Psoas muscle (tissue), 8 donors: ENCODE results near the gene FGD5. TPM values are rescaled to one million over a fixed set of nuclear protein-coding genes. Genes with fewer than 3 reads are reported as not detected.
A peak's percentile ranks its signal among the peaks of the same experiment; 100 is the strongest.

Experiments used
- ATAC-seq, 4 donors: fragments of 200-7000 bp; cut with Tn5 transposase; one replicate each; pipeline ENCODE4 v1.9.1; 2020; ENCODE audit warnings: moderate library complexity in 3 of 4, mild to moderate bottlenecking in 2 of 4
- DNase-seq, 2 donors: peaks; one replicate each; pipeline ENCODE4 v3.0.0-alpha.2; 2020
- H3K27ac ChIP-seq: fragments of 200-600 bp; one replicate; pipeline ENCODE4 v1.8.0; 2022
- H3K27me3 ChIP-seq, 3 donors: fragments of 200-600 bp in 1 of 3; one replicate each; pipeline versions ENCODE4 v1.6.1 to v1.8.0; 2013 to 2022; ENCODE audit warnings: low read length in 2 of 3, mild to moderate bottlenecking in 2 of 3, moderate library complexity in 1 of 3; ENCODE audit not compliant: insufficient read depth in 3 of 3
- H3K36me3 ChIP-seq, 2 donors: fragments of 200-600 bp in 1 of 2; one replicate each; pipeline versions ENCODE4 v1.6.1 to v1.8.0; 2013 to 2022; ENCODE audit warnings: low read depth in 1 of 2, mild to moderate bottlenecking in 1 of 2, moderate library complexity in 1 of 2; ENCODE audit not compliant: insufficient read depth in 1 of 2
- H3K4me1 ChIP-seq: fragments of 200-600 bp; one replicate; pipeline ENCODE4 v1.8.0; 2022
- H3K4me3 ChIP-seq: fragments of 200-600 bp; one replicate; pipeline ENCODE4 v1.8.0; 2022; ENCODE audit warnings: mild to moderate bottlenecking
- H3K9me3 ChIP-seq: fragments of 200-600 bp; one replicate; pipeline ENCODE4 v1.8.0; 2022
- WGBS, 3 donors: extraction: QIAGEN DNeasy Blood & Tissue Kit; methylation state at CpG; one replicate each; pipeline versions ENCODE4 v1.1.6 to v1.1.7; 2013; 5-methylcytosine and 5-hydroxymethylcytosine counted together
- intact Hi-C, 2 donors: fragments of 100-400 bp; cut with DNase I; formaldehyde crosslinking; loops; one replicate each; pipeline versions ENCODE4 v1.11.0 to v1.14.2; 2022
- polyA plus RNA-seq, 3 donors: library from polyadenylated mRNA; stranded (reverse); fragments of 200-250 nt; gene quantifications; one replicate each; pipeline ENCODE4 v1.2.3, GENCODE V29; 2013
- total RNA-seq, 4 donors: library from RNA; stranded (reverse); fragmentation: NEBNext Ultra II Directional in 2 of 4; extraction: Animal tissue kit (Norgen Biotek cat#: 25700) in 2 of 4; gene quantifications; one replicate each; pipeline versions ENCODE4 v1.2.1 to v1.2.4, GENCODE V29; 2021 to 2023
- TF ChIP-seq, protein P1 (sequence below): fragments of 200-600 bp; IDR thresholded peaks from one replicate; pipeline ENCODE4 v1.8.0; 2022; ENCODE audit warnings: antibody characterized with exemption
- donor health status: healthy with polysubstance abuse.
- donor health status: DM: no; HTN: no; CAD: no; lungs with moderate emphysema.
- donor health status: Bipolar disorder and iron deficiency.
- donor health status: healthy.
- donor health status: DM: yes; HTN: yes; CAD: no.
- donor health status: DM: no; HTN: no; CAD: no.
- donor health status: DM: no; HTN: no; CAD: no.
- donor health status: DM: yes; HTN: yes; CAD: no.

Gene FGD5
- total and polyA plus RNA-seq, 7 donors = 3.6 to 14.6 (median 6.4) TPM

DNA sequence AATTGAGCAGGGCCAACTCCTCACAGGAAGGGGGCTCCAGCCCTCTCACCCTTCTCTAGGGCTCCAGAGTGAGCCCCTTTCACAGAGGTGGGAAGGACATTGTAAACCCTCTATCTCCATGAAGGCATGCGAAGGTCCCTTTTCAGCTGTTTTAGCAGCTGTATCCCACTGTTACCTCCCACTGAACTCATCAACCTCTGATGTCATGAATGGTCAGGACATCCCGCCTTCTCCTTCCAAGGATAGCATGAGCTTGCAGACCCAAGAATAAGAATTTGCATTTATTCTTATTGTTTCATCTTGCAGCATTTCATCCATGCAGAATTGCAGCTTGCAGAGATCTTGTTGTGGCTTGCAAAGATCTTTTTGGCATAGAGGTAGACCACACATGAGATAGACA is 24.3 kb upstream of the FGD5 start:
- Histone ChIP-seq H3K4me3 (no peak overlapping the region), H3K4me1 (no peaks in the 10 kb centered on the region), H3K9me3 (no peaks in the 10 kb centered on the region), H3K36me3 (no peaks in the 10 kb centered on the region), H3K27ac (no peak overlapping the region), H3K27me3 (peaks cover 0 to 7% (median 0%) of the 10 kb centered on the region in 3 donors)
- ATAC-seq (no peak), DNase-seq (no peak)
- 59 to 65% (median 65%) methylated on average over 2 of the region's 2 CpGs for WGBS, 3 donors
- TF ChIP-seq, protein P1, sequence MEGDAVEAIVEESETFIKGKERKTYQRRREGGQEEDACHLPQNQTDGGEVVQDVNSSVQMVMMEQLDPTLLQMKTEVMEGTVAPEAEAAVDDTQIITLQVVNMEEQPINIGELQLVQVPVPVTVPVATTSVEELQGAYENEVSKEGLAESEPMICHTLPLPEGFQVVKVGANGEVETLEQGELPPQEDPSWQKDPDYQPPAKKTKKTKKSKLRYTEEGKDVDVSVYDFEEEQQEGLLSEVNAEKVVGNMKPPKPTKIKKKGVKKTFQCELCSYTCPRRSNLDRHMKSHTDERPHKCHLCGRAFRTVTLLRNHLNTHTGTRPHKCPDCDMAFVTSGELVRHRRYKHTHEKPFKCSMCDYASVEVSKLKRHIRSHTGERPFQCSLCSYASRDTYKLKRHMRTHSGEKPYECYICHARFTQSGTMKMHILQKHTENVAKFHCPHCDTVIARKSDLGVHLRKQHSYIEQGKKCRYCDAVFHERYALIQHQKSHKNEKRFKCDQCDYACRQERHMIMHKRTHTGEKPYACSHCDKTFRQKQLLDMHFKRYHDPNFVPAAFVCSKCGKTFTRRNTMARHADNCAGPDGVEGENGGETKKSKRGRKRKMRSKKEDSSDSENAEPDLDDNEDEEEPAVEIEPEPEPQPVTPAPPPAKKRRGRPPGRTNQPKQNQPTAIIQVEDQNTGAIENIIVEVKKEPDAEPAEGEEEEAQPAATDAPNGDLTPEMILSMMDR = no peak
- intact Hi-C loops = loop anchor here in 1 of 2 donors (5.0 kb wide), 1 partner anchor 123 kb away; no protein-coding TSS in a partner anchor

DNA sequence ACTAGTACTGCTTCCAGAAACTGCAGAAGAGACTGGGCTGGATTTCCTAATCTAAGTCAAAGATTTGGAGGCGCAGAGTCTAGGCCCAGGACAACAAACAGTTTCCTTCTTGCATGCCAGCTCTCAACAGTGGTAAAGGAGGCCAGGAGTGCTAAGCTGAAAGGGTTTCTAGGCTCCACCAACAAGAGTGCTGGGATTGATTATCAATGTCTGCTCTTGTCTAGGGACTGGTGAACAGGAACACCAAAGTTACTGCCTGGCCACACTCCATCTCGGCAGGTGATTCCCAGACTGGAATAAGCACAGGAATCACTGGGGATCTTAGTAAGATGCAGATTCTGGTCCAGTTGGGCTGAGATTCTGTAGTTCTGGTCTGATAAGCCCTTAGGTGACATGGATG is 22.8 kb upstream of the FGD5 start:
- H3K27ac ChIP-seq = no peak overlapping the region
- peaks cover 0 to 7% (median 0%) of the 10 kb centered on the region in 3 donors for H3K27me3 ChIP-seq
- H3K36me3 ChIP-seq = no peaks in the 10 kb centered on the region
- DNase-seq (no peak), ATAC-seq (no peak)
- no peaks in the 10 kb centered on the region for H3K9me3 ChIP-seq
- intact Hi-C loops = no loop called here
- no peaks in the 10 kb centered on the region for H3K4me1 ChIP-seq
- 48 to 66% (median 57%) methylated on average over 2 of the region's 2 CpGs for WGBS, 3 donors
- H3K4me3 ChIP-seq = no peak overlapping the region
- TF ChIP-seq, protein P1 = no peak

DNA sequence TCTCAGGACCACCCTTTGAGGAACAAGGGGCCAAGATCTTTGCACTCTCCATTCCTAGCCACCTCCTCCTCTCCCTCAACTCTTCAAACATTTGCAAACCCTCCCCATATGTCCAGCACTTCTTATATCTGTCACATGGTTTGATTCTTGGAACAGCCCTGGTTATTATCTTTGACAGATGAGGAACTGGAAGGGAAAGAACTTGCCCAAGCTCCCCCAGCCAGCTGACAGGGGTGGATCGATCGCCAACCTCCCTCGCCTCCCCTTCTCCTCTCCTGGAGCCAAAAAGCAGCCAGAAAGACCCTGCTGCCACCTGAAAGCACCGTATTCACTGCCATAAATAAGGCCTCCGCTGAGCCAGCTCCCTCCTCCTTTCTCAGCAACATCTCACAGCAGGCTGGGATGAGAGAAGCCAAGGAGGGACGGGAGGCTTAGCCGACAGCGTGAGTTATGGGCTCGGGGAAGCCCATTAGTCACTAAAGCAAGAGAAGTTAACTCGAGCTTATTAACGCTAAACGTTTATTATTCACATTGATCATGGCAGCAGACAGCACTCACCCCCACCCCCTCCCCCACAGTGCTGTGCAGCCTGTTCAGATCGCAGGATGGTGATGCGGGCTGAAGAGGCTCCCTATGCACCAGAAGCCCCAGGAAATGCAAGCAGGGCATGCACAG is 22.2 kb upstream of the FGD5 start:
- Histone ChIP-seq H3K4me1 (no peaks in the 10 kb centered on the region), H3K27me3 (peaks cover 0 to 7% (median 0%) of the 10 kb centered on the region in 3 donors), H3K36me3 (no peaks in the 10 kb centered on the region), H3K4me3 (no peak overlapping the region), H3K27ac (no peak overlapping the region), H3K9me3 (no peaks in the 10 kb centered on the region)
- intact Hi-C loops = no loop called here
- TF ChIP-seq, protein P1 = no peak
- no peak for ATAC-seq
- DNase-seq = peak in 1 of 2 donors; percentile 25
- WGBS, 3 donors = 54 to 59% (median 58%) methylated on average over 14 of the region's 14 CpGs

DNA sequence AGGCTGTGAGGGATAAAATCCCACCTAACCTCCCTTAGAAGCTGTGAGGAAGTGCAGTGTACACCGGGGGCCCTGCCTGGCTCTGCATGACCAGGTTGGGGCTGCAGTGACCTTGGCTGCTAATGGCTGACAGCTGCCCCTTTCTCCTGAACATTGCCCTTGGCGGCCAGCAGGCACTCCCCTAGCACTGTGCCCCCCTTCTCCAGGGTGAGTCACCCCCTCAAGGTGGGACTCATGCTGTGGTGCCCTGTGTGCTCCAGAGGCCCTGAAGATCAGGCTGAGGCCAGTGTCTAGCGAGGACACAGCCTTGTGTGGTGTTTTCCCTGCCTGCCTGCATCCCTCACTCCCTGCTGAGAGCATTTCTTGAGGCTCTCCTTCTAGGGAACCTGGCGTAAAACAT is 21.0 kb upstream of the FGD5 start:
- 70 to 77% (median 73%) methylated on average over 4 of the region's 4 CpGs for WGBS, 3 donors
- H3K4me3 ChIP-seq = no peak overlapping the region
- ATAC-seq (no peak), DNase-seq (peak in 1 of 2 donors; percentile 42)
- H3K36me3 ChIP-seq = no peaks in the 10 kb centered on the region
- TF ChIP-seq, protein P1 = no peak
- no peaks in the 10 kb centered on the region for H3K4me1 ChIP-seq
- intact Hi-C loops = no loop called here
- no peaks in the 10 kb centered on the region for H3K9me3 ChIP-seq
- peaks cover 0 to 7% (median 0%) of the 10 kb centered on the region in 3 donors for H3K27me3 ChIP-seq
- H3K27ac ChIP-seq = no peak overlapping the region

DNA sequence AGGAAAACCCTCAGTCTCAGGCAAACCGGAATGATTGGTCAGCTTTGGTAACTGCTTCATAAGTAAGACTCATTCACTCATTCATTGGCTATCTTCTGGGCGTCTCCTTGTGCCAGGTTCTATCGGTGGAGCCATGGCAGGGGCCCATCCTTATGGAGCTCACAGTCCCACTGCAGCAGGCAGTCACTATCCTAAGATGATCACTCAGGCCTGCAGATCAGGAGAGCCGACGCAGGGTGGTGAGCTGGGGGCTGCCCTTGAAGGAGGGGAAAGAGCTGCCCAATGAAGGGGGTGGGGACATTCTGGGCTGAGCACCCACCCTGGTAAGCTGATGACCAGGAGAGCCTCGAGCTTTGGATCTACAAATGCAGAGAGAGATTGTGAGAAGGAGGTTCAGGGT is 20.5 kb upstream of the FGD5 start:
- TF ChIP-seq, protein P1 = no peak
- intact Hi-C loops = no loop called here
- H3K4me1 ChIP-seq = no peaks in the 10 kb centered on the region
- H3K4me3 ChIP-seq = no peak overlapping the region
- ATAC-seq (no peak), DNase-seq (no peak)
- peaks cover 0 to 7% (median 0%) of the 10 kb centered on the region in 3 donors for H3K27me3 ChIP-seq
- no peaks in the 10 kb centered on the region for H3K9me3 ChIP-seq
- no peak overlapping the region for H3K27ac ChIP-seq
- H3K36me3 ChIP-seq = no peaks in the 10 kb centered on the region
- whole genome bisulfite sequencing, 3 donors = 70 to 74% (median 72%) methylated on average over 6 of the region's 6 CpGs
